Fibroblast of the aortic adventitia (primary cell): ENCODE data around the gene RAP2A. TPM values are rescaled to one million over a fixed set of nuclear protein-coding genes. Genes with fewer than 3 reads are reported as not detected.
A peak's percentile ranks its signal among the peaks of the same experiment; 100 is the strongest.

ENCODE experiments used
- DNase-seq: peaks from one replicate; pipeline ENCODE4 v3.0.0-alpha.2; 2010; ENCODE audit warnings: low read depth
- H3K4me3 ChIP-seq: 2 replicates; pipeline ENCODE4 v1.5.1; 2011; ENCODE audit warnings: low read depth, mild to moderate bottlenecking, control low read depth, low read length, moderate library complexity
- CTCF ChIP-seq: IDR thresholded peaks from 2 replicates; pipeline ENCODE4 v1.5.1; 2011; ENCODE audit warnings: mild to moderate bottlenecking, low read length, control low read depth, inconsistent platforms; ENCODE audit not compliant: insufficient read depth
- total RNA-seq: library from RNA; depleted of rRNA; stranded (reverse); fragments of >200 nt; gene quantifications from 2 replicates; pipeline ENCODE4 v1.2.3, GENCODE V29; 2012; ENCODE audit warnings: low replicate concordance

The RAP2A gene
- total RNA-seq, 1 donor = 29.0 TPM

DNA sequence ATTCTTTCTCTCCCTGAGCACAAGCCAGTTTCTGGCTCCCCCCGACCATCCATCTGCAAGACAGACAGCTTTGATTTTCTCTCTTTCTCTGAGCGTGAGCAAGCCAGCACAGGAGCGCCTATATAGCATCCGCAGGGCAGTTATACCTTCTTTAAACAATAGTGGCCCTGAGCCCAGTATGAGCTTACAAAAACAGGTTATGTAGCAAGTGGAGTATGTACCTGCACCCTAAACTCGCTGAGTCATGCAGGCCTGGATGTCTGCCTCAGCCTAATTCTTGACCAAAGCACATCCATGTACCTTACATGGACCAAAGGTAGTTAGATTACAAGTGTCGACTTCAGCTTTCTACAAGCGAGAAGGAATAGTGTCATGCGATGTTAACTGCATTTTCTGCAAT, 61.7 kb downstream of the RAP2A start:
- DNase-seq = no peak
- no peak overlapping the region for H3K4me3 ChIP-seq
- TF ChIP-seq CTCF = no peak

- H3K4me3 ChIP-seq = no peak overlapping the region
Measured at GRCh38 chr13:97496511-97496910, 62.5 kb downstream of the RAP2A start.

DNA sequence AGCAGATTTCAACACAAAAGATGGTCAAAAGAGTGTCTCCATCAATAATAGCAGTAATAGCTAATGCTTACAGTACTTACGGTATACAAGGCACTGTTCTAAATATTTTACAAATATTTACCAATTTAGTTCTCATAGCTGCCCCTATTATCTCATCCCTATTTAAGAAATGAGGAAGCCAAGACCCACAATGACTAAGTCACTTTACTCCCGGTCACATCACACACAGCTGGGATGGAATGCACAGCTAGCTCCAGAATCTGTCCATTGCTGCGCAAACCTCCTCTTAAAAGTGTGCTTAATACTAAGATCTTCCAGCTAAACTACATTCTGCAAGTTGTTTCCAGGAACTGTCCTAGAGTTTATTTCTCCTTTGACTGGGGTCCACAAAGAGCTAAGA, 63.4 kb downstream of the RAP2A start:
- no peak for DNase-seq
- H3K4me3 ChIP-seq = no peak overlapping the region

More at GRCh38 chr13:97496511-97496910, 62.5 kb downstream of the RAP2A start:
- no peak for DNase-seq
- TF ChIP-seq CTCF = no peak

DNA sequence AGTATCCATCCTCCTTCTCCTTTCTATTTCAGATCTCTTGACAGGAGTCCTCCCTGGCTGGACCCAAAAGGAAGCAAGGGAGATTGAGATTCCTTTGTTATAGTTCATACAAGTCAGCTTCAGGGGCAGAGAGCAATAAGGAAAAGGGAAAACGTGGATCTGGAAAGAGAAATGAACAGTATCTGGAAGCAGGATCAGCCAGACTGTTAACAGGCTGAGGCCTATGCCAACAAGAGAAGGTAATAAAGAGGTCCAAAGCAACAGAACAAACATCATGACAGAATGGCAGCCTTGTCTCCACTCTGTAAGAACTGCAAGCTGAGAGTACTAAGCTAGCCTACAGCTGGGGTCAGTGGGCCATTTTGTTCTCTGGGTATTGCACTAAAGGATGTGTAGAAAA, 64.5 kb downstream of the RAP2A start:
- TF ChIP-seq CTCF = no peak

More for the DNA sequence above, 63.4 kb downstream of the RAP2A start:
- TF ChIP-seq CTCF = no peak

GRCh38 chr13:97499181-97499580, 65.2 kb downstream of the RAP2A start:
- DNase-seq = no peak
- TF ChIP-seq CTCF = no peak
- no peak overlapping the region for H3K4me3 ChIP-seq

More for the DNA sequence above, 64.5 kb downstream of the RAP2A start:
- no peak for DNase-seq
- no peak overlapping the region for H3K4me3 ChIP-seq

DNA sequence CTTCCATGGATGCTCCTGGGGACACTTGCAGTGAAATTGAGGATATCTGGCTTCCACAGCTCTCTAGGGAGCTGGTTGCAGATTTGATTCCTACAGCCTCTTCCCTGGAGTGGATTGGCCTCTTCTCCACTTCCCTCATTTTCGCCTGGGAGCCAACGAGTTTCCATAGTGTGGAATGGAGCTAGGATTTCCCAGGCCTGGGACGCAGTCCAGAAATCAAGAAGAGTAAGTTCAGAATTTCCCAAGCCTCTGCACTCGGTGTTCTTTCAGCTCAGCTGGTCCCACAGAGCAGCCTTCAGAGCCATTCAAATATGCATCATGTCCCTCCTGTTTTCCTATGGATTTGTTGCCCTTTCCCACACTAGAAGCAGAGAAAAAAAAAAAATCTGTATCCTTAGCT, 68.2 kb downstream of the RAP2A start:
- no peak overlapping the region for H3K4me3 ChIP-seq
- peak; percentile 18 for DNase-seq
- TF ChIP-seq CTCF = no peak

DNA sequence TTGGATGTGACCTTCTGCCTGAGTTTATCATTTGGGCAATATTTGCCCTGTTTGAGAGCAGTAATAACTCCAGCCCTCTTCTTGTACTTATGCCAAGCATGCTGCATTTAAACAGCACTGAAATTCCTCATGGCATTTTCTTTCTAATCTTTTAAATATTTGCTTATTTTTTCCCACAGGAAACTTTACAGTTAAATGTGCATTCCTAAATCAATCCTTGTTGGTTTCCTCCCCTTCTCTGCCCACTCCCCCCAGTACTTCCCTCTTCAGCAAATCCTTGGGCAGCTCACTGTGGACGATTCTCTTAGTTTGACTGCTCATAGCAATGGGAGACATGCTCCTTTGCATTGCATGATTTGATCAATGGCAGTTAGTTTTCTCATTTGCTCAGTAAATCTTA, 68.7 kb downstream of the RAP2A start:
- no peak for DNase-seq
- no peak overlapping the region for H3K4me3 ChIP-seq
- no peak for TF ChIP-seq CTCF
